Measurements from ENCODE around the gene SH2D3A.

The SH2D3A gene

DNA sequence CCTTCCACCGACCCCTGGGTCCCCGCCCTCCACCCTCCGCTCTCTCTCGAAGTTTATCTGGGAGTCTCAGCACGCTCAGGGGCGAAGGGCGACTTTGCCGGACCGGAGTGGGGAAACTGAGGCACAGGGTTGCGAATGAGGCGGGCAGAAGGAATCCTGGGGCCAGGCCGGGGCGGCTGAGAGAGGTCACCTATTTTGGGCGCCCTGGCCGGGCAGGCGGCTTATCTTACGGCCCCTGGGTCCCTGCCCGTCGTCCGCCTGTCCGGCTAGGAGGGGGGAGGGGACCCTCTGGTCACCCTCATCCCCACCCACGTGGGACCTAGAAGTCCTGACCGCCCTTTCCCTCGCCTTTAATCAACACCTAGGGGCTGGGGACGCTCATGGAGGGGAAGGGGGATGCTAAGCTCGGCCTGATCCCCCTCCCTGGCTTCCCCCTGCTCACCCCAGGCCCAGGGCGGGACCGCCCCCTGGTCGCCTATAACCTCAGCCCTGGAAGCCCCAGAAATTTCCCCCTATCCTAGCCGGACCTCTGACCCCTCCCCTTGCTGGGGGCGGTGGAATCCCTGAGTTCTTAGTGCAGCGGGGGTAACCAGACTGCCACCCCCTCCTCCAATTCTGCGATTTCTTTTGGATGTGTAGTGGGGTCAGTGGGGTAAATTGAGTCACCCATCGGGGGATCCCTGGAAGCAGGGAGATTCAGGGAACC lies 27.2 kb downstream of the SH2D3A start:
- in situ Hi-C loops (cut with MboI; ENCODE audit: low pct_unique_long_range_greater_than_20kb, low sequenced_read_pairs): no loop called here
- DNase-seq: peak; percentile 41

DNA sequence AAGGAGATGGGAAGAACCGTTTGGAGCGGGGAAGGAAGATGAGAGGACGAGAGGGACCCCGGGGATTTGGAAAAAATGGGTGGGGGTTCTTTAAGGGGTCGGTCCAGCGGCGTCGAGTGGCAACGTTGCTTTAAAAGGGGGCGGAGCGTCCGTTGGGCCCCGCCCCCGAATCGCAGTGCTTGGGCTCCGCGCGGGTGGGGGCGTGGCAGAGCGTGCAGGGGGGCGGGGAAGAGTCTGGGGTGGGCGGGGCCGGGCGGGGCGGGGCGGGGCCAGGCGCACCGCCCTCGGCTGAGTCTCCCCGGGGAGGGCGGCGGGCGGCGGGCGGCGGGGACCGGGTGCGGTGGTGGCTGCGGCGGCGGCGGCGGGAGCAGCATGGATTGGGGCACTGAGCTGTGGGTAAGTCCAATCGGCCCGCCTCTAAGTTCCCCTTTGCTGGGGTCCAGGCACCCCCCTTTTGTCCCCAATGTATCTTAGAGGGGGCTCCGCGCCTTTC lies 27.8 kb downstream of the SH2D3A start, which contains the start of gene TRIP10:
TRIP10 (plus strand) TSS at position 291 of the 493 bp plus-strand sequence; CDS start at position 373, 82 bp downstream.
- in situ Hi-C loops (cut with MboI; ENCODE audit: low pct_unique_long_range_greater_than_20kb, low sequenced_read_pairs): no loop called here
- peak; percentile 63 for DNase-seq

DNA sequence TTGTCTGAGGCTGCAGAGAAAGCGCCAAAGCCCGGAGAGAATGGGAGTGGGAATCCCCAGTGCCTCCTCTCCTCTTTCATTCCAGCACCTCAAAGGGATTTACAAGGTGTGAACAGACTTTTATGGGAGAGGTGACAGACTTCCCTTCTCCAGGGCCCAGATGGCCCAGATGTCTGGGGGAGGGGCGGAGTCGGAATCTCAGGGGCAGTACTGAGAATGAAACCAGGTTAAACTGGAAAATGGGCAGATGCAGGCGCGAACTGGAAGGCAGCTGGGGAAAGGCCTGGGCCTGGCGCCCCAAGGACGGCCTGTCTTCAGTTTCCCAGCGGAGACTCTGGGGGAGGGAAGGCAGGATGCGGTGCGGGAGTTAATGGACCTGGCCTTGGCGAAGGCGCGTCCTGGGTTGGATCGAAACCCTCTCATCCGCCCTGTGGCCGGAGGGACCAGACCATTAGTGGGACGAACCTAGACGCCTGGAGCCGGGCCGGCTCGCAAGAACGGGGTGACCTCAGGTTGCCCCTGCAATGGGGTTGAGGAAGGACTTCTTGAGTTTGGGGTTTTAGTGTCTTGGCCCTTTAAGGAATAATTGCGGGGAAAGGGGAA lies 28.3 kb downstream of the SH2D3A start:
- in situ Hi-C loops (cut with MboI; ENCODE audit: low pct_unique_long_range_greater_than_20kb, low sequenced_read_pairs): no loop called here
- DNase-seq: no peak

DNA sequence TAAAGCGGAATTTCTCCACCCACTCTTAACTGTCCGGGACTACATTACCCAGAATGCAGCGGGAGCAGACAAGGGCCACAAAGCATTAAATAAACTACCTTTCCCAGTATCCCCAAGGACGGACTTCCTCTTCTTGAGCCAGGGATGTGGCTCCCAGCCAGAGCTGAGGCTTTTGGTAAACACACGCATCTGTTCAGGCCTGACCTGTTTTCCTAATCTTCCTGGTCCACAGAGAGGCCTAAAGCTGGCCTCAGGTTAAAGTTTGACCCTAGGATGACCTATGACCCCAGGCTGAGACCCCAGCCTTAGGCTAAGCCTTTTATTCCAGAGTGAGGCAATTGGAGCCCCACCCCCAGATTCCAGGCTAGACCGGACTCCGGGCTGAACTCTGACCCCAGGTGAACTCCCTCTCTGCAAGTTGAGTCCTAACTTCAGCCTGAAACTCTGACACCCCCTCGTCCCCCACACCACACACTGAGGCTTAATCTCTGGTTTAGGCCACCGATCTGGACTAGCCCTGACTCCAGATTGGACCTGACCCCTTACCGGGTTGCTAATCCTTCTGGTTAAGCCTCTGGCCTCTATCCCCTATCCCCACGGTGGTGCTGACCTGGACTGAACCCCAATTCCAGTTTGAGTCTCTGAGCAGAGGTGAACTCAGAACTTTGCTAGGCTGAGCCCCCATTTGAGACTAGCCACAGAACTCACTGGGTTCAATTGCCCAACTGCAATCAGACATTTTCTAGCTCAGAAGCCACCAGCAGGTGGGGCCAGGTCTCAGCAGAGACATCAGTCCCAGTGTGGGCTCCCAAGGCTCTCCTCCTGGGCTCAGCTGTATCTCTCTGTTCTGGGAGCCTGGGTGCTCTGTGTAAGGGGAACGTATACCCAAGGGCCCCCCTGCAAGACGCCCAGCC lies 29.1 kb downstream of the SH2D3A start:
- peak; percentile 88 for DNase-seq
- in situ Hi-C loops (cut with MboI; ENCODE audit: low pct_unique_long_range_greater_than_20kb, low sequenced_read_pairs): no loop called here

DNA sequence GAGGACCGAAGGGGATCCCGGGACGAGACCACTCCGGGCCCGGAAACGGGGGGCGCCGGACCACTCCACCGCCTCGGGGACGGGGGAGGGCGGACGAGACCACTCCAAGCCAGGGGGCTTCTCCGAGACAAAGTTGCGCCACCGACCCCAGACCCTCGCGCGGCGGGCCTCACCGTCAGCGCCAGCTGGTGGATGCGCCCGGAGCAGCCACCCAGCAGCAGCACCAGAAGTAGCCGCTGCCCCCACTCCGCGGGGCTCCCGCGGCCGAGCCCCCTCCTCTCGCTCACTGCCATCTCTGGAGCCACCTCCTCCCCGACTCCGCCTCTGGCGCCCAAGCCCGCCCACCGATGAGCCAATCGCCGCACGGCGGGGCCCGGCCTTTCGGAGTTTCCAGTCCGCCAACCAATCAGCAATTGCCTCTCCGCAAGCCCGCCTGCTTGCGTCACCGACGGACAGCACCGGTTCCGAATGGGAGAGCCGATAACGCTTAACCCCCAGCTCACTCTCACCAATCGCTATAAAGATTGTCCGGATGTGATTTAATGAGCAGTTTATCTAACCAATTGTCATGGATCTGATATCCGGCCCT lies 29.9 kb downstream of the SH2D3A start, which contains the start of gene GPR108:
GPR108 (minus strand) TSS at position 297 of the 589 bp plus-strand sequence; CDS start at position 293, 4 bp downstream.
- peak; percentile 100 for DNase-seq

DNA sequence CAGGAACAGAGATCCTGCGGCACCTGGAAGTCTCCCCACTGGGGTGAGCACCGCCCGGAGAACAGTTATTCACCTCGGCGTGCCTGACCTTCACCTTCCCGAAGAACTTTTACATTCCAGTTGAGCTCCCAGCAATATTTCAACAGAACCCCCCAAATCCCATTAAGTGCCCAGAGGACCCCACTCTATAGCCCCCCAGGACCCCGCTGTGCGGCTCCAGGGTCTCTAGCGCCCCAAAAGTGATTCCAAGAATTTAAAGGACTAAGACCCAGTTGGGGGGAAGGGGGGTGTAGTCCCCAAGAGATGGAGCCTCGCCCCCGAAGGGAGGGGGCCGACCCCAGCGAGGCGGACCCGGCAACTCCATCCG lies 30.3 kb downstream of the SH2D3A start:
- DNase-seq: no peak
- in situ Hi-C loops (cut with MboI; ENCODE audit: low pct_unique_long_range_greater_than_20kb, low sequenced_read_pairs): no loop called here

More for the DNA sequence above, 29.9 kb downstream of the SH2D3A start, which contains the start of gene GPR108:
- in situ Hi-C loops (cut with MboI; ENCODE audit: low pct_unique_long_range_greater_than_20kb, low sequenced_read_pairs): no loop called here

DNA sequence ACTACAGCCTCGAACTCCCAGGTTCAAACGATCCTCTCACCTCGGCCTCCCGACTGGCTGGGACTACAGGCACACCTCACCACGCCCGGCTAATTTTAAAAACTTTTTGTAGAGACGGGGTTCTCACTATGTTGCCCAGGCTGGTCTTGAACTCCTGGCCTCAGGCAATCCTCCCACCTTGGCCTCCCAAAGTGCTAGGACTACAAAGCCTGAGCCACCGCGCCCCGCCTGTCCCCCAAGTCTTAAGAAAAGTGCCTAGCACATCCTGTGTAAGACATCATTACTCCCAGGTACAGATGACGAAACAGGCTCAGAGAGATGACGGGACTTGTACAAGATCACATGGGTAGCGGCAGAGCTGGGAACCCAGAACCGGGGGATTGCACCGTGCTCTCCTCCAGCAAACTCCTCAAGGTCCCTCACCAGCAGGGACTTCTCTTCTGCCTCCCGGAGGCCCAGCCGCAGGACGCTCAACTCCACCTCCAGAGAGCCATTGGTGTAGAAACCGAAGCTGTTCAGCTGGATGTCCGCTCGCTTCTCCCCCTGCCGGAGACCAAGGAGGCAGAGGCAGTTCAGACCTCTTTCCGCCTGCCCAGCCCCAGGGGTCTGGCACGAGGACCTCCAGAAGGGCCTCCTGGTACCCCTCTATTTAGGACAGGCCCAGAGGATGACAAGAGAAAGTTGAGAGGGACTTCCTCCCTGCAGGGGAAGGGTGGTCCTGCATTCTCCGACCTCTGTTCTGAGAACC lies 30.9 kb downstream of the SH2D3A start:
- DNase-seq: peak; percentile 85
- in situ Hi-C loops (cut with MboI; ENCODE audit: low pct_unique_long_range_greater_than_20kb, low sequenced_read_pairs): no loop called here

DNA sequence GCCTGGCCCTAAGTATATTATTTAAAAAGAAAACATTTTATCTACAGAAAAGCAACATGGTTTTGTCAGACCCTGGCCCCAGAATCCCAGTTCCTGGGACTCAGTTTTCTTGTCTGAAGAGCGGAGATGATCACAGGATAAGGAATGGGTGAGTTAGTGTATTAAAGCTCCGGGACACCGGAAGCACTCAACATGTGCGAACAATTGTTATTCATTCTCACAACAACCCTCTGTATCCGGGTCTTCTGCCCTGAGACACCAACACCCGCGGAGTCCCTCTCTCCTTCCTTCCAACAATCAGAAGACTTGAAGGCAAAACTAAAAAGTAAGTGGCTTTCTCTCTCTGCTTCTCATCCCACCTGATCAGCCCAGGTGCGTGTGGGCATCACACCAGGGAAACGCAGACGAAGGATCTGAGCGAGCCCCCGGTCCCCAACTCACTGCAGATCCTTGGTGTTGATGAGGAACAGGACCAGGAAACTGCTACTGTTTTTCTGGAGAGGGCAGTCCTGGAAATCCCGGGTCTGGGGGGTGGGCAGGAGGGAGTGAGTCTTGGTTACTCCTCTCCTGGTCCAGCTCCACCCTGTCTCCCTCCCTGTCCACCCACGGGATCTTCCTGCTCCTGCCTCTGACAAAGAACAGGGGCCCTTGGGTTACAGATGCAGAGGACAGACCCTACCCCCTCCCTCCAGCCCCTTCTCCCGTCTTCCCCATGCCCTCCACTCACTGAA lies 31.9 kb downstream of the SH2D3A start:
- DNase-seq: no peak
- in situ Hi-C loops (cut with MboI; ENCODE audit: low pct_unique_long_range_greater_than_20kb, low sequenced_read_pairs): no loop called here

DNA sequence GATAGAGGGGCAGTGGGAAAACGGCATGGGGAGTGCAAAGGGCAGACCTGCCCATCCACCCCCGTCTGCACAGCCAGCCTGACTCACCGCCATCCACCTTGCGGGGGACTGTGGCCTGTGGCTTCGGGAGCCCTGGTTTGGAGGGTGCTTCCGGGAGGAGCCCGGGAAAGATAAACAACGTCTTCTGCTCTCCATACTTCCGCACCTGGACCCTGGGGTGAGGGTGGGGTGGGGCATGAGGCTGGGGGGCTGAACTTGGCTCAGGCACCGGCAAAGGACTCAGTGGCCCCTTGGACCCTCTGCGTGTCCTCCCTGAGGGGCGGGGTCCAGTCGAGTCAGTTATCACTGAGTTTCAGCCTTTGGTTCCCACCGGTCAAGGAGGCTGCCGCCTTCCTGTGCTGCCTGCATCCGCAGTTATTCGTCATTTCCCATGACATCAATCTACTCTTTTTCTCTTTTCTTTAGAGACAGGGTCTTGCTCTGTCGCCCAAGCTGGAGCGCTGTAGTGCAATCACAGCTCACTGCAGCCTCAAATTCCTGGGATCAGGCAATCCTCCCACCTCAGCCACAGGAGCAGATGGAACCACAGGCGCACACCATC lies 33.0 kb downstream of the SH2D3A start:
- DNase-seq: no peak
- in situ Hi-C loops (cut with MboI; ENCODE audit: low pct_unique_long_range_greater_than_20kb, low sequenced_read_pairs): no loop called here

DNA sequence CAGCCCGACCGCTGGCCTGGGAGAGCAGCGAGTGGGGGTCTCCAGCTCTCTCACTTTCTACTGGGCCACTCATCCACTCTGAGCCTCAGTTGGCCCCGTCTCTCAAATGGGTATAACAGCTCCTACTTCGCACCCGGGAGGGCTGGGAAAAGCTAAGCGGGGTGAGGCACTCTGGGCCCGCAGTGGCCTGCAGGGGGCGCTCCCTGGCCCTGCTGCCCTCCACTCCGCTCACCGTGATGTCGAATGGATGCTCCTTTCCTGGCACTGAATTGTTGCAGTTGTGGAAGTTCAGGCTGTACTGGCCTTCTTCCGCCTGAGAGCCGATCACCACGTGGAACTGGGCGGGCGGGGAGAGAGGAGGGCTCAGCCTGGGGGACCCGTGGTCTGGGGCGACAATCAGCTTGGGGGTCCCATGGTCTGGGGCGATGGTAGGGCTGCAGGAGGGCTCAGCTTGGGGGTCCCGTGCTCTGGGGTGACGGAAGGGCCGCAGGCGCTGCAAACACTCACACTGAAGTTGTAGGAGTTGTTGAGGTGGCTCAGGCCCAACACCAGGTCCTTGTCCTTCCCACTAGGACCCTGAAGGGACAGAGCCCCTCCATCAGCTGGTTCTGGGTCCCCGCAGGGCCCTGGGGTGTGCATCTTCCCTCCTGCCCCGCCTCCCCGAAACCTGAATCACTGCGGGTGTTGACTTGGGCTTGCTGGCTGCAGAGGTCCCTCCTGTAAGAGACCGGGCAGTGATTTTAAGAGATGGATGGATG lies 33.7 kb downstream of the SH2D3A start:
- DNase-seq: no peak
- in situ Hi-C loops (cut with MboI; ENCODE audit: low pct_unique_long_range_greater_than_20kb, low sequenced_read_pairs): no loop called here

DNA sequence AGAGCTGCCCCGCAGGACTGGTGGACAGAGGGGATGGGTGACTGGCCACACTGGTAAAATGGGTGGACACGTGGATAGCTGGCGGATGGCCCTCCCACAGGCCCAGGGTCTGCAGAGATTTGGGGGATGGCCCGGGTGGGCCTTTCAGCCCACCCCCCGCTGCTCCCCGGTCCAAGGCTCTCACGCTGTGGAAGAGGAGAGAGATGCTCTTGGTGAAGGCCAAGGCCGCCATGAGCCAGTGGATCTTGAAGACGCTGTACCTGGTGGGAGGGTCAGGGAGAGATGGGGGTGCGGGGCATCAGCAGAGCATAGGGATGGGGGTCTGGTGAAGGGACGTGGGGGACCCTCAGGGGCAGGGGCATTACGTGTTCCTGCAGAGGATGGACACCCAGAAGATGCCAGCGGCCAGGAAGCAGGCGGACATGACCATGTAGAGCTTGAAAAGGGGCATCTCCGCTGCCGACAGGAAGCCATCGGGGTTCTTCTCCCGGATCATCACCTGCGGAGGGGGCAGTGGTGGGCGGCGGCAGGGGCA lies 34.4 kb downstream of the SH2D3A start:
- in situ Hi-C loops (cut with MboI; ENCODE audit: low pct_unique_long_range_greater_than_20kb, low sequenced_read_pairs): no loop called here
- no peak for DNase-seq

DNA sequence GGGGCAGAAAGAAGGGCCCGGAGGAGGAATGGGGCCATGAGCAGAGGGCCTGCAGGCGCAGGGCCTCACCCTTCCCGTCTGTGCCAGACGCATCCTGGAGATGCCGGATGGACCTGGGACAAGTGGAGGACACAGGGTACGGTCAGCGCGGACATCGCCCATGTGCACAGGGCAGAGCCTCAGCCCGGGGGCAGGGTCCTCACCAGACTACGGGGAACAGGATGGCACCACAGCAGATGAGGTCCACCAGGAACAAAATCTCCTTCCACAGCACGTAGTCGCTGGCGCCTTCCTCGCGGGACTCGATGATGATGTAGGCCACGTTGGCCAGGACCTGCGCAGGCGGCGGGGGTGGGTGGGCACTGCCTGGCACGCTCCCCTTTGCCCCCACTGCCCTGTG lies 35.4 kb downstream of the SH2D3A start:
- no peak for DNase-seq
- in situ Hi-C loops (cut with MboI; ENCODE audit: low pct_unique_long_range_greater_than_20kb, low sequenced_read_pairs): no loop called here

DNA sequence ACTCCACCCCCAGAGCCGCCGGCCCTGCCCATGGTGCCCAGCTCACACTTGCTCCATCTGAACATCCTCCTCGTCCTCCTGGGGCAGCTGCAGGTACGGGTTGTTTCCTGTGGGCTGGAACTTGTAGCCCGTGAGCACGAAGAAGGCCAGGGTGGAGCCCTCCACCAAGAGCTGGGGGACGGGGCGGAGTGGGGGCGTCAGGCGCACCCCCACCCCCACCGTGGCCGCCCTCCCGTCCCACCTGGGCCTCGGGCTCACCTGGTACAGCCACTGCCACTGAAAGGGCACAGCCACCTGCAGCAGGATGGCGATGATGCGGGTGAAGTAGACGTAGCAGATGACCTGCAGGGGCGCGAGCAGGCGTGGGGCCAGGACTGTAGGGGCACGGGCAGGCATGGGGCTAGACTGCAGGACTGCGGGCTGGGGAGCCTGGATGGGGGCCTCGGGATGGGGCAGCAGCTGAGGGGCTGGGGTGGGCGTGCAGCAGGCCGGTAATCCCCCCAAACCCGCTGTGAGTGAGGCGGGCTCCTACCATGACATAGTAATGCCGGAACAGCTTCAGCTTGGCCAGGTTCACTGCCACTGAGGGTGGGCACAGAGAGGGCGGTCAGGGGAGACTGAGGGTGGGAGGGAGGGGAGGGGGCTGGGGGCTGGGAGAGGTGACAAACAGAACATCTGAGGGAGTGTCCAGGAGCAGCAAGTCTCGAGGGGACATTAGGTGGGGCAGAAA lies 36.1 kb downstream of the SH2D3A start:
- in situ Hi-C loops (cut with MboI; ENCODE audit: low pct_unique_long_range_greater_than_20kb, low sequenced_read_pairs): no loop called here

DNA sequence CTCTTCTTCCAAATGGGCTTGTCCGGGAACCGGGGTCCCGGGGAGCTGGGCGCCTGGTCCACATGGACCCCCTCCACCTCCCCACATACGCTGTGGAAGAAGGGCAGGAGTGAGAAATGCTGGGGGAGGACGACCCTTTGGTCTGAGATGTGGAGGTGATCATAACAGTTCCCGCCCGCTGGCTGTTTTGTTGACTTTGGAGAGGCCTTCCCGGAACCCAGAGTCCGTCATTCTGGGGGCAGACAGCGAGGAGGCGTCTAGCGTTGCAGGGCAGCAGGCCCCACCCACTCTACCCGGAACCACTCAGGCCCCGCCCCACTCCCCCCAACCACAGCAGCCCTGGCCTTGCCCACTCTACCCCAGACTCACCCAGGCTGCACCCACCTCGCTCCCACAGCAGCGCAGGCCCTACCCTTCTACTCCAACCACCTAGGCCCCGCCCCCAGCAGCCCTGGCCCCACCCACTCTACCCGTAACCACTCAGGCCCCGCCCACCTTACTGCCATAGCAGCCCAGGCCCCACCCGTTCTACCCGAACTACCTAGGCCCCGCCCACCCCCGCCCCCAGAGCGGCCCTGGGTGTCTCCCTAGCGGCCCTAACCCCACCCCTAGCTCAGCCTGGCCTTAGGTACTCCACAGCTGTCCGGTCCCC lies 37.0 kb downstream of the SH2D3A start:
- in situ Hi-C loops (cut with MboI; ENCODE audit: low pct_unique_long_range_greater_than_20kb, low sequenced_read_pairs): no loop called here
- no peak for DNase-seq

More for the DNA sequence above, 36.1 kb downstream of the SH2D3A start:
- DNase-seq: no peak

DNA sequence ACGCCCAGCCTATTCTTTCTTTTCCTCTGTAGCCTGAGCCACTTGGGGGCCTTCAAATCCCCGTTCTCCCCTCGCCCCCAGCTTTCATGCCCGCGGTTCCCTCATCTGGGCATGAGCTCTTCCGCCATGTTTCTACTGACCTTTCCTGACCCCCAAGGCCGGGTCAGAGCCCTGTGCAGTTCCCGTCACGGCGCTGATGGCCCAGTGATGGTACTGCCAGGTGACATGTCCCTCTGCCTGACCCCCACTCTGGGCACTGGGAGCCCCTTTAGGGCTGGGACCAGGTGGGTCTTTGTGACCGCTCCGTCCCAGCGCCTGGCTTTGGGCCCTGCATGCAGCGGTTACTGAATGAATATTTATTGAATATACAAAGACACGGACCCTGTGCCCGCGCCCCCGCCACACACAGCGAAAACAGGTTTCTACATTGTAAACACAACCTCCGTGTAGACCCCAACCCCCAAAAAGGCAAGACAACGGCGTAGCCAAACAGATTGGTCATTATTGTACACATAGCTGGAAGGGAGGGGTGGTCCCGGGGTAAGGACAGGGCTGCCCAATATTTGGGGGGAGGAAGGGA lies 37.6 kb downstream of the SH2D3A start:
- DNase-seq: no peak
- in situ Hi-C loops (cut with MboI; ENCODE audit: low pct_unique_long_range_greater_than_20kb, low sequenced_read_pairs): no loop called here
